ENCODE results near the gene RNF144A. TPM values are rescaled to one million over a fixed set of nuclear protein-coding genes. Genes with fewer than 3 reads are reported as not detected.

The RNF144A gene
- total RNA-seq, 1 experiment from 2014 or later, result 13.0 TPM

DNA sequence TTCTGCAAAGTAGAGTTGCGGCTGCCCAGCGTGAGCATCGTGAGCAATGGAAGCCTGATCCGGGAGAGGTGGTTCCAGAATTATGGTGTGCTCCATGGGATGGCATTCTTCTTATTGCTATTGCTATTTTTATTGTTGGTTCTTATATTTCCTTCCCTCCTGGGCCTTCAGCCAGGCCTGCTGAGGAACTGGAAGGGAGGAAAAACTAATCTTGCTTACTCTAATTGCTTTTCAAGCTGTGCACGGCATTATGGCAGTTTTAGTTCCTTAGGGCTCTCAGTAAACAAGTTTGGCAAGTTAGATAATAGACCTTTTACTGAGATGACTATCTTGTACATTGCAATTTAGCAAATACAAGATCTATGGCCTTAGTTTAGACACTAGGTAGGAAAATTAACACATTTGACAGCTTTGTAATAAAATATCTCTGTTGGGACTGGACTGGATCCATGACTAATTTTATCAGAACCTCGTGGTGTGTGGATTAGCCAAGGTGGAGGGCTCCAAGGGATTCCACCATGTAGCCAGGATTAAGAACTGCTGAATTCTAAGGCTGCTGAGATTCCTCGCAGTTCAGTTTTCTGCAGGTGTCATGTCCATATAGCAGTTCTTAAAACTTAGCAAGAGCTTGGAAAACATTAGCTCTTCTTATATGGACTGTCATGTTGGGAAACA, 33.6 kb upstream of the RNF144A start:
- ATAC-seq (no peak), DNase-seq (ENCODE audit: low read depth, low spot score) (no peak)
- TF ChIP-seq SRF (IDR thresholded peaks at IDR 0.05; ENCODE audit: low read depth) (no peak), RAD21 (IDR thresholded peaks at IDR 0.05; ENCODE audit: low read depth) (no peak), EZH2 (IDR thresholded peaks at IDR 0.05) (no peak), ZFX (IDR thresholded peaks at IDR 0.05) (no peak), SP1 (IDR thresholded peaks at IDR 0.05; ENCODE audit: low read depth) (no peak), POLR2A (IDR thresholded peaks at IDR 0.05; ENCODE audit: borderline replicate concordance, extremely low read depth, insufficient read depth, insufficient read length) (no peak), SIN3A (IDR thresholded peaks at IDR 0.05; ENCODE audit: low read depth) (no peak), CBX3 (IDR thresholded peaks at IDR 0.05; ENCODE audit: low read depth) (no peak), YY1 (IDR thresholded peaks at IDR 0.05; ENCODE audit: extremely low read depth, insufficient replicate concordance, low read depth, low read length) (no peak), POLR2AphosphoS5 (IDR thresholded peaks at IDR 0.05; ENCODE audit: low read depth, low read length) (no peak), EZH2phosphoT487 (IDR thresholded peaks at IDR 0.05; ENCODE audit: borderline replicate concordance) (no peak), ZNF274 (IDR thresholded peaks at IDR 0.05; ENCODE audit: low read depth, low read length) (no peak)
- TF ChIP-seq, protein P1, sequence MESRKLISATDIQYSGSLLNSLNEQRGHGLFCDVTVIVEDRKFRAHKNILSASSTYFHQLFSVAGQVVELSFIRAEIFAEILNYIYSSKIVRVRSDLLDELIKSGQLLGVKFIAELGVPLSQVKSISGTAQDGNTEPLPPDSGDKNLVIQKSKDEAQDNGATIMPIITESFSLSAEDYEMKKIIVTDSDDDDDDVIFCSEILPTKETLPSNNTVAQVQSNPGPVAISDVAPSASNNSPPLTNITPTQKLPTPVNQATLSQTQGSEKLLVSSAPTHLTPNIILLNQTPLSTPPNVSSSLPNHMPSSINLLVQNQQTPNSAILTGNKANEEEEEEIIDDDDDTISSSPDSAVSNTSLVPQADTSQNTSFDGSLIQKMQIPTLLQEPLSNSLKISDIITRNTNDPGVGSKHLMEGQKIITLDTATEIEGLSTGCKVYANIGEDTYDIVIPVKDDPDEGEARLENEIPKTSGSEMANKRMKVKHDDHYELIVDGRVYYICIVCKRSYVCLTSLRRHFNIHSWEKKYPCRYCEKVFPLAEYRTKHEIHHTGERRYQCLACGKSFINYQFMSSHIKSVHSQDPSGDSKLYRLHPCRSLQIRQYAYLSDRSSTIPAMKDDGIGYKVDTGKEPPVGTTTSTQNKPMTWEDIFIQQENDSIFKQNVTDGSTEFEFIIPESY (IDR thresholded peaks at IDR 0.05; ENCODE audit: extremely low read depth, insufficient replicate concordance, low read length), result no peak
- TF ChIP-seq, protein P2, sequence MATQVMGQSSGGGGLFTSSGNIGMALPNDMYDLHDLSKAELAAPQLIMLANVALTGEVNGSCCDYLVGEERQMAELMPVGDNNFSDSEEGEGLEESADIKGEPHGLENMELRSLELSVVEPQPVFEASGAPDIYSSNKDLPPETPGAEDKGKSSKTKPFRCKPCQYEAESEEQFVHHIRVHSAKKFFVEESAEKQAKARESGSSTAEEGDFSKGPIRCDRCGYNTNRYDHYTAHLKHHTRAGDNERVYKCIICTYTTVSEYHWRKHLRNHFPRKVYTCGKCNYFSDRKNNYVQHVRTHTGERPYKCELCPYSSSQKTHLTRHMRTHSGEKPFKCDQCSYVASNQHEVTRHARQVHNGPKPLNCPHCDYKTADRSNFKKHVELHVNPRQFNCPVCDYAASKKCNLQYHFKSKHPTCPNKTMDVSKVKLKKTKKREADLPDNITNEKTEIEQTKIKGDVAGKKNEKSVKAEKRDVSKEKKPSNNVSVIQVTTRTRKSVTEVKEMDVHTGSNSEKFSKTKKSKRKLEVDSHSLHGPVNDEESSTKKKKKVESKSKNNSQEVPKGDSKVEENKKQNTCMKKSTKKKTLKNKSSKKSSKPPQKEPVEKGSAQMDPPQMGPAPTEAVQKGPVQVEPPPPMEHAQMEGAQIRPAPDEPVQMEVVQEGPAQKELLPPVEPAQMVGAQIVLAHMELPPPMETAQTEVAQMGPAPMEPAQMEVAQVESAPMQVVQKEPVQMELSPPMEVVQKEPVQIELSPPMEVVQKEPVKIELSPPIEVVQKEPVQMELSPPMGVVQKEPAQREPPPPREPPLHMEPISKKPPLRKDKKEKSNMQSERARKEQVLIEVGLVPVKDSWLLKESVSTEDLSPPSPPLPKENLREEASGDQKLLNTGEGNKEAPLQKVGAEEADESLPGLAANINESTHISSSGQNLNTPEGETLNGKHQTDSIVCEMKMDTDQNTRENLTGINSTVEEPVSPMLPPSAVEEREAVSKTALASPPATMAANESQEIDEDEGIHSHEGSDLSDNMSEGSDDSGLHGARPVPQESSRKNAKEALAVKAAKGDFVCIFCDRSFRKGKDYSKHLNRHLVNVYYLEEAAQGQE (IDR thresholded peaks at IDR 0.05; ENCODE audit: low read depth), result no peak
- TF ChIP-seq, protein P3, sequence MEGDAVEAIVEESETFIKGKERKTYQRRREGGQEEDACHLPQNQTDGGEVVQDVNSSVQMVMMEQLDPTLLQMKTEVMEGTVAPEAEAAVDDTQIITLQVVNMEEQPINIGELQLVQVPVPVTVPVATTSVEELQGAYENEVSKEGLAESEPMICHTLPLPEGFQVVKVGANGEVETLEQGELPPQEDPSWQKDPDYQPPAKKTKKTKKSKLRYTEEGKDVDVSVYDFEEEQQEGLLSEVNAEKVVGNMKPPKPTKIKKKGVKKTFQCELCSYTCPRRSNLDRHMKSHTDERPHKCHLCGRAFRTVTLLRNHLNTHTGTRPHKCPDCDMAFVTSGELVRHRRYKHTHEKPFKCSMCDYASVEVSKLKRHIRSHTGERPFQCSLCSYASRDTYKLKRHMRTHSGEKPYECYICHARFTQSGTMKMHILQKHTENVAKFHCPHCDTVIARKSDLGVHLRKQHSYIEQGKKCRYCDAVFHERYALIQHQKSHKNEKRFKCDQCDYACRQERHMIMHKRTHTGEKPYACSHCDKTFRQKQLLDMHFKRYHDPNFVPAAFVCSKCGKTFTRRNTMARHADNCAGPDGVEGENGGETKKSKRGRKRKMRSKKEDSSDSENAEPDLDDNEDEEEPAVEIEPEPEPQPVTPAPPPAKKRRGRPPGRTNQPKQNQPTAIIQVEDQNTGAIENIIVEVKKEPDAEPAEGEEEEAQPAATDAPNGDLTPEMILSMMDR (IDR thresholded peaks at IDR 0.05 in 2 of 3, conservative IDR thresholded peaks at IDR 0.05 in 1 of 3; ENCODE audit: borderline replicate concordance in 1 of 3, insufficient read depth in 1 of 3, low read depth in 2 of 3, low read length in 2 of 3), result no peak
- Histone ChIP-seq H3K79me2 (ENCODE audit: insufficient read depth, low read length) (no peaks in the 10 kb centered on the region), H3K9ac (ENCODE audit: low read length) (no peak overlapping the region), H3K9me3 (ENCODE audit: control insufficient read depth in 1 of 2, insufficient read depth in 1 of 2, low read depth in 1 of 2, low read length in 2 of 2) (no peaks in the 10 kb centered on the region), H3K9me2 (ENCODE audit: insufficient read depth) (no peaks in the 10 kb centered on the region), H3K27ac (ENCODE audit: low read depth, low read length) (no peak overlapping the region), H3K4me1 (ENCODE audit: control insufficient read depth in 1 of 2, insufficient read depth in 2 of 2, low read length in 2 of 2) (no peaks in the 10 kb centered on the region), H3K4me2 (ENCODE audit: low read length) (no peak overlapping the region), H2AFZ (ENCODE audit: low read depth, low read length, poor library complexity, severe bottlenecking) (no peak overlapping the region), H3K27me3 (ENCODE audit: insufficient read depth, low read length) (peaks cover 19% of the 10 kb centered on the region; the same call in 1 of the 2 replicates), H3K4me3 (replicated peaks in 1 of 2; ENCODE audit: low read depth in 1 of 2, low read length in 2 of 2) (no peak overlapping the region), H4K20me1 (ENCODE audit: insufficient read depth) (no peaks in the 10 kb centered on the region), H3K36me3 (ENCODE audit: control insufficient read depth in 1 of 2, insufficient read depth in 2 of 2, low read length in 2 of 2) (no peaks in the 10 kb centered on the region)
- POLR2A ChIA-PET, result no interaction called here
- RAD21 ChIA-PET (ENCODE audit: low non-redundant PET in 1 of 2, low total read pairs in 2 of 2, uncharacterized antibody in 2 of 2, unreplicated experiment in 2 of 2), result no interaction called here
- CTCF ChIA-PET, result no interaction called here
- no TSS peak for BruUV-seq (replicated peaks)
- intact Hi-C loops (cut with micrococcal nuclease), result no loop called here

Data from HCT116 (cell line).